ENCODE measurements around the gene WDR26.

WDR26 gene

GRCh38 chr1:224405604-224405970 is 29.0 kb downstream of the WDR26 start:
- TF ChIP-seq ZFX (IDR thresholded peaks at IDR 0.05; ENCODE audit: borderline replicate concordance) (no peak), CTCF (IDR thresholded peaks at IDR 0.05) (no peak)
- no peak overlapping the region for H3K27ac ChIP-seq

GRCh38 chr1:224404916-224405603 is 29.5 kb downstream of the WDR26 start:
- no peak overlapping the region for H3K27ac ChIP-seq
- no peak for TF ChIP-seq ZFX (IDR thresholded peaks at IDR 0.05; ENCODE audit: borderline replicate concordance)

GRCh38 chr1:224402472-224403036 is 32.0 kb downstream of the WDR26 start:
- H3K27ac ChIP-seq, result no peak overlapping the region
- TF ChIP-seq CTCF (IDR thresholded peaks at IDR 0.05) (no peak), ZFX (IDR thresholded peaks at IDR 0.05; ENCODE audit: borderline replicate concordance) (no peak)

GRCh38 chr1:224399887-224400286 is 34.7 kb downstream of the WDR26 start:
- TF ChIP-seq ZFX (IDR thresholded peaks at IDR 0.05; ENCODE audit: borderline replicate concordance) (no peak), CTCF (IDR thresholded peaks at IDR 0.05) (no peak)
- H3K27ac ChIP-seq, result no peak overlapping the region

- no peak overlapping the region for H3K27ac ChIP-seq
Observed at GRCh38 chr1:224393294-224393693, 41.3 kb downstream of the WDR26 start.

GRCh38 chr1:224392411-224393249 is 42.0 kb downstream of the WDR26 start:
- no peak overlapping the region for H3K27ac ChIP-seq
- no peak for TF ChIP-seq ZFX (IDR thresholded peaks at IDR 0.05; ENCODE audit: borderline replicate concordance)
- TF ChIP-seq CTCF (IDR thresholded peaks at IDR 0.05), result no peak

More at GRCh38 chr1:224393294-224393693, 41.3 kb downstream of the WDR26 start:
- TF ChIP-seq ZFX (IDR thresholded peaks at IDR 0.05; ENCODE audit: borderline replicate concordance) (no peak), CTCF (IDR thresholded peaks at IDR 0.05) (no peak)

- no peak overlapping the region for H3K27ac ChIP-seq
- TF ChIP-seq ZFX (IDR thresholded peaks at IDR 0.05; ENCODE audit: borderline replicate concordance) (no peak), CTCF (IDR thresholded peaks at IDR 0.05) (no peak)
Observed at GRCh38 chr1:224390517-224390916, 44.1 kb downstream of the WDR26 start.

Data from 22Rv1 (cell line).